ENCODE data around the gene CTNNA3.

Gene CTNNA3

DNA sequence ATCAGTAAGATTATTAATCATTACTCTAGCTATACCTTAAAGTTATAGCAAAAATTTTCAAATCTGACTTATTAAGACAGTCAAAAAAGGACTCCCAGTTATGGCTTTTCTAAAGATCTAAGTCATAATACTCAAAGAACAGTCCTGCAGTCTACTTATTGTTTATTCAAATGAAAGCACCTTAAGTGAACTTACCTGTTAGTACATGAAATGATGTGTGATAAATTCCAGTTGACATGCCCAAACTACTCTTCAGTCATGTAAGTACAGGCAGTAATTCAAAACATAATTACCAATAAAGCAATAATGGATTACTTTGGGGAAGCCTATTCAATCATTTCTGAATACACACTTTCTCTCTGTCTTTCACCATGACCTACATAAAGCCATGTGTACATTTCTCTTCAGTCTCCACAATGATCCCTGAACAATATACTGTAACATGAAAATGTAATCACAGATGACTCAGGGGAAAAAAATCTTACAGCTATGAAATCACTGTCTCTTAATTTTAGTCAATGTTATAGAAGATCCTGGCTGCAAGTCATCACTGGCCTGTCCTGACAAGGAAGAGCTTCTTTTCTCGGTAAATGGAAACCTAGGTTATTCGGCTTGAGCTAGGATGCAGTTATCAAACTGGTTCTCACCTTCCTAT is 1190.9 kb downstream of the CTNNA3 start:
- H3K36me3 ChIP-seq (ENCODE audit: control insufficient read depth, insufficient read depth, low read length), result no peaks in the 10 kb centered on the region
- no peak overlapping the region for H3K4me3 ChIP-seq (ENCODE audit: low read depth, low read length)
- H3K9ac ChIP-seq (ENCODE audit: low read length), result no peak overlapping the region
- H3K27ac ChIP-seq (ENCODE audit: low read depth, low read length), result no peak overlapping the region
- no peaks in the 10 kb centered on the region for H3K27me3 ChIP-seq (ENCODE audit: control insufficient read depth, insufficient read depth, low read length)
- no peaks in the 10 kb centered on the region for H3K4me1 ChIP-seq (ENCODE audit: control insufficient read depth, insufficient read depth, low read length)
- H3K9me3 ChIP-seq (ENCODE audit: control insufficient read depth, insufficient read depth, low read depth, low read length), result no peaks in the 10 kb centered on the region

DNA sequence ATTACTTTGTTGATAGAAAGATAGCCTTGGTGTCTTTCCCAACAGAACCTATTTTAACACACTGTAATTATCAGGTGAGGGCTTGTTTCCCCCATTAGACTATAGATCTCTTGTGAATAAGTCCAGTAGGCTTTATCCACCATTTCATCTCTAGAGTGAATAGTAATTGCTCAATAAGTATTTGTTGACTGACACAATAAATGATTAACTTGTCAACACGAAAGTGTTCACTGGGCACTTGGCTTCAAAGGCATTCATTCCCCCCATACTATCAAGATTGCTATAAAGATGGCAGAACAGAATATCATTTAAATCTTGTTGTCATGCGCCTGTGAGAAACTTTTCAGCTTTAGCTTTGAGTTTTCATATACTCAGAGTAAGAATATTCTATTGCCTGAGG is 1194.6 kb downstream of the CTNNA3 start:
- H3K27me3 ChIP-seq (ENCODE audit: control insufficient read depth, insufficient read depth, low read length), result no peaks in the 10 kb centered on the region
- H3K36me3 ChIP-seq (ENCODE audit: control insufficient read depth, insufficient read depth, low read length), result no peaks in the 10 kb centered on the region
- no peak overlapping the region for H3K9ac ChIP-seq (ENCODE audit: low read length)
- H3K4me1 ChIP-seq (ENCODE audit: control insufficient read depth, insufficient read depth, low read length), result no peaks in the 10 kb centered on the region
- H3K4me3 ChIP-seq (ENCODE audit: low read depth, low read length), result no peak overlapping the region
- H3K9me3 ChIP-seq (ENCODE audit: control insufficient read depth, insufficient read depth, low read depth, low read length), result no peaks in the 10 kb centered on the region
- H3K27ac ChIP-seq (ENCODE audit: low read depth, low read length), result no peak overlapping the region

- Histone ChIP-seq H3K4me1 (ENCODE audit: control insufficient read depth, insufficient read depth, low read length) (no peaks in the 10 kb centered on the region), H3K27ac (ENCODE audit: low read depth, low read length) (no peak overlapping the region), H3K36me3 (ENCODE audit: control insufficient read depth, insufficient read depth, low read length) (no peaks in the 10 kb centered on the region), H3K27me3 (ENCODE audit: control insufficient read depth, insufficient read depth, low read length) (no peaks in the 10 kb centered on the region), H3K4me3 (ENCODE audit: low read depth, low read length) (no peak overlapping the region), H3K9ac (ENCODE audit: low read length) (no peak overlapping the region), H3K9me3 (ENCODE audit: control insufficient read depth, insufficient read depth, low read depth, low read length) (no peaks in the 10 kb centered on the region)
These were observed 1212.0 kb downstream of the CTNNA3 start for GRCh38 chr10:66483966-66484365.

DNA sequence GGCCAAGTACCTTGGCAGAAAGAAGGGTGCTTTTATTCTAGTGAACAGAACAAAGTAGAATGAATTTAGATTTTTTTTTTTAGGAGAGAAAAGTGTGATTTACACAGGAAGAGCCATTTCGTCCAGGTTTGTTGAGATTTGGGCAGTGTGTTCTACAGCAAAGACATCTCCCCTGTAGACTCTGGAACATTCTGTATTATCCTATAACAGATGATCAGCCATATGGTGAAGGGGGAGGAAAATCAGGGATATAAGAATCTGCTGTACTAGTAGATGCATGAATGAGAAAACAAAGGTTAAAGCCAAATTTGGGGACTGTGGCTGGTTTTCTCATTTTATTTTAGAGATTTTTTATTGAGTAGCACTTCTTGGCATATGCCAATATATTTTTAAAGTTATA is 1223.8 kb downstream of the CTNNA3 start:
- Histone ChIP-seq H3K36me3 (ENCODE audit: control insufficient read depth, insufficient read depth, low read length) (no peaks in the 10 kb centered on the region), H3K27me3 (ENCODE audit: control insufficient read depth, insufficient read depth, low read length) (no peaks in the 10 kb centered on the region)

DNA sequence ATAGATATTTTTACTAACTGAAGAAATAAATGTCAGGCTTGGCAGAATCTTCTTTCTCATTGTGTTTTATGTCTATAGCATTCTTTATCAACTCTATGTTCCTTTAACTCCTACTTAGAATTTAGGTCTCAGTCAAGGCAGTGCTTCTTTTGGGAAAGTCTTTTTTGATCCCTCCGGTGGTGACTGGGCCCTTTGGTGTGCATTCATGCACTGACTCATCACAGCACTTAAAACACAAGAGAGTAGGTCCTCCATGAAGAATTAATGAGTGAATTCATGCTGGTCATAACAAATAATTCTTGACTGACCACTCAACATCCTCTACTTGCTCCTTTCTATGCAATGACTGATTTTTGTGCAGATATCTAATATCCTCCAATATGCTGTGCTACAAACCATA is 1229.0 kb downstream of the CTNNA3 start:
- Histone ChIP-seq H3K4me1 (ENCODE audit: control insufficient read depth, insufficient read depth, low read length) (no peaks in the 10 kb centered on the region), H3K36me3 (ENCODE audit: control insufficient read depth, insufficient read depth, low read length) (no peaks in the 10 kb centered on the region), H3K9ac (ENCODE audit: low read length) (no peak overlapping the region), H3K27ac (ENCODE audit: low read depth, low read length) (no peak overlapping the region), H3K4me3 (ENCODE audit: low read depth, low read length) (no peak overlapping the region), H3K27me3 (ENCODE audit: control insufficient read depth, insufficient read depth, low read length) (no peaks in the 10 kb centered on the region), H3K9me3 (ENCODE audit: control insufficient read depth, insufficient read depth, low read depth, low read length) (no peaks in the 10 kb centered on the region)

More for the DNA sequence above, 1223.8 kb downstream of the CTNNA3 start:
- Histone ChIP-seq H3K9ac (ENCODE audit: low read length) (no peak overlapping the region), H3K4me1 (ENCODE audit: control insufficient read depth, insufficient read depth, low read length) (no peaks in the 10 kb centered on the region), H3K9me3 (ENCODE audit: control insufficient read depth, insufficient read depth, low read depth, low read length) (no peaks in the 10 kb centered on the region), H3K4me3 (ENCODE audit: low read depth, low read length) (no peak overlapping the region), H3K27ac (ENCODE audit: low read depth, low read length) (no peak overlapping the region)

DNA sequence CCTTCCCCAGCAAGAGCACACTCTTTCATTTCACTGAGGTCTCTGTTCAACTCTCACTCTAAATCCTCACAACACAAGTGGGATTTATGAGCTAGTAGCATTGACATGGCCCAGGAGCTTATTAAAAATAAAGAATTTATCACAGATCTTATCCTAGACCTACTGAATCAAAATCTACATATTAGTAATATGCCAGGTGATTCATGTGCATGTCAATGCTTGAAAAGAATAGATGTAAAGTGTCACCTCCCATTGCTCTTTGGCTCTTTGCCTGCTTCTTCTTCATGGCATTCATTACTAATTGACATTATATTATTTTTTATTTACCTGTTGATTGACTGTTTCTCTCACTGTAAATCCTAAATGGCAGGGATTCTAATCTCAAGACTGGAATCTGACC is 1229.4 kb downstream of the CTNNA3 start:
- H3K4me3 ChIP-seq (ENCODE audit: low read depth, low read length), result no peak overlapping the region
- no peaks in the 10 kb centered on the region for H3K27me3 ChIP-seq (ENCODE audit: control insufficient read depth, insufficient read depth, low read length)
- H3K36me3 ChIP-seq (ENCODE audit: control insufficient read depth, insufficient read depth, low read length), result no peaks in the 10 kb centered on the region
- no peaks in the 10 kb centered on the region for H3K4me1 ChIP-seq (ENCODE audit: control insufficient read depth, insufficient read depth, low read length)
- H3K9me3 ChIP-seq (ENCODE audit: control insufficient read depth, insufficient read depth, low read depth, low read length), result no peaks in the 10 kb centered on the region
- no peak overlapping the region for H3K9ac ChIP-seq (ENCODE audit: low read length)
- no peak overlapping the region for H3K27ac ChIP-seq (ENCODE audit: low read depth, low read length)

DNA sequence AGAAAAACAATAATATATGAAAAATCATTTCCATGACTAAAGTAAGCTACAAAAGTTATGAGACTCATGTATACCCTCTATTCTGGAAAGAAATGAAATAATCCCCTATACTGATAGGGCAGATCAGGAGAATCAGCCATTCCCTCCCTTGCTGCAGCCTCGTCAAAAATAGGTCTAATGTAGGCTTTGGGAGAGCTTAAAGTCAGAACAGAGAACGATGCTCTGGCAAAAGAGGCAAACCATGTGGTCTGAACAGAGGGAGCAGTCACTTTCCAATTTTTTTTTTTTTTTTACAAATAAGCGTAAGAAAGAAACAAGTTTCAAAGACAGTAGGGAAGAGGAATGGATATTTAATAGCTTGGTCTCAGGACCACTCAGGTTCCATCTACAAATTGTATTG is 1232.4 kb downstream of the CTNNA3 start:
- Histone ChIP-seq H3K36me3 (ENCODE audit: control insufficient read depth, insufficient read depth, low read length) (no peaks in the 10 kb centered on the region), H3K9me3 (ENCODE audit: control insufficient read depth, insufficient read depth, low read depth, low read length) (no peaks in the 10 kb centered on the region), H3K4me3 (ENCODE audit: low read depth, low read length) (no peak overlapping the region), H3K27me3 (ENCODE audit: control insufficient read depth, insufficient read depth, low read length) (no peaks in the 10 kb centered on the region), H3K9ac (ENCODE audit: low read length) (no peak overlapping the region), H3K27ac (ENCODE audit: low read depth, low read length) (no peak overlapping the region), H3K4me1 (ENCODE audit: control insufficient read depth, insufficient read depth, low read length) (no peaks in the 10 kb centered on the region)

GRCh38 chr10:66457629-66458028 is 1238.4 kb downstream of the CTNNA3 start:
- Histone ChIP-seq H3K9me3 (ENCODE audit: control insufficient read depth, insufficient read depth, low read depth, low read length) (0 out of 2 replicates have a peak, but pooled peaks cover 2% of the 10 kb centered on the region), H3K9ac (ENCODE audit: low read length) (no peak overlapping the region), H3K27ac (ENCODE audit: low read depth, low read length) (no peak overlapping the region), H3K36me3 (ENCODE audit: control insufficient read depth, insufficient read depth, low read length) (no peaks in the 10 kb centered on the region), H3K4me1 (ENCODE audit: control insufficient read depth, insufficient read depth, low read length) (no peaks in the 10 kb centered on the region), H3K27me3 (ENCODE audit: control insufficient read depth, insufficient read depth, low read length) (no peaks in the 10 kb centered on the region), H3K4me3 (ENCODE audit: low read depth, low read length) (no peak overlapping the region)

DNA sequence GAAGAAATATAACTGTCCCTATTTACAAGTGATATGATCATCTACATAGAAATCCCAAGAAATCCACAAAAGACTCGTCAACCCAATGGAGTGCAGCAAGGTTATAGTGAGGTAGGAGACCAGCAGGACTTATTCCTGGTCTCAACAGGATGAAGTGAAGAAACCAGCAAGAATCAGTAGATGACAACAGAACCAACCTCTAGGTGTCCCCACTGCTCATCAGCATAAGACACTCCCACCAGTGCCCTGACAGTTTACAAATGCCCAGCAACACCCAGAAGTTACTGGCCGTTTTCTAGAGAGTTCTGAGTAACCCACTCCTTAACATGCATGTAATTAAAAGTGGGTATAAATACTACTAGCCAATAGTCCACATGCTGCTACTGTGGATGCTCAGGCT is 1240.7 kb downstream of the CTNNA3 start:
- no peak overlapping the region for H3K4me3 ChIP-seq (ENCODE audit: low read depth, low read length)
- H3K9ac ChIP-seq (ENCODE audit: low read length), result no peak overlapping the region
- H3K27me3 ChIP-seq (ENCODE audit: control insufficient read depth, insufficient read depth, low read length), result no peaks in the 10 kb centered on the region
- 0 out of 2 replicates have a peak, but pooled peaks cover 2% of the 10 kb centered on the region for H3K9me3 ChIP-seq (ENCODE audit: control insufficient read depth, insufficient read depth, low read depth, low read length)
- H3K36me3 ChIP-seq (ENCODE audit: control insufficient read depth, insufficient read depth, low read length), result no peaks in the 10 kb centered on the region
- H3K27ac ChIP-seq (ENCODE audit: low read depth, low read length), result no peak overlapping the region
- H3K4me1 ChIP-seq (ENCODE audit: control insufficient read depth, insufficient read depth, low read length), result no peaks in the 10 kb centered on the region

- Histone ChIP-seq H3K4me1 (ENCODE audit: control insufficient read depth, insufficient read depth, low read length) (no peaks in the 10 kb centered on the region), H3K27me3 (ENCODE audit: control insufficient read depth, insufficient read depth, low read length) (no peaks in the 10 kb centered on the region), H3K36me3 (ENCODE audit: control insufficient read depth, insufficient read depth, low read length) (no peaks in the 10 kb centered on the region), H3K27ac (ENCODE audit: low read depth, low read length) (no peak overlapping the region), H3K9me3 (ENCODE audit: control insufficient read depth, insufficient read depth, low read depth, low read length) (peaks cover 5% of the 10 kb centered on the region), H3K4me3 (ENCODE audit: low read depth, low read length) (no peak overlapping the region), H3K9ac (ENCODE audit: low read length) (no peak overlapping the region)
These were observed 1255.4 kb downstream of the CTNNA3 start for GRCh38 chr10:66440568-66440967.

- Histone ChIP-seq H3K27ac (ENCODE audit: low read depth, low read length) (no peak overlapping the region), H3K4me1 (ENCODE audit: control insufficient read depth, insufficient read depth, low read length) (no peaks in the 10 kb centered on the region), H3K9ac (ENCODE audit: low read length) (no peak overlapping the region), H3K27me3 (ENCODE audit: control insufficient read depth, insufficient read depth, low read length) (no peaks in the 10 kb centered on the region), H3K4me3 (ENCODE audit: low read depth, low read length) (no peak overlapping the region), H3K36me3 (ENCODE audit: control insufficient read depth, insufficient read depth, low read length) (no peaks in the 10 kb centered on the region), H3K9me3 (ENCODE audit: control insufficient read depth, insufficient read depth, low read depth, low read length) (no peaks in the 10 kb centered on the region)
These were observed 1281.1 kb downstream of the CTNNA3 start for GRCh38 chr10:66414943-66415342.

DNA sequence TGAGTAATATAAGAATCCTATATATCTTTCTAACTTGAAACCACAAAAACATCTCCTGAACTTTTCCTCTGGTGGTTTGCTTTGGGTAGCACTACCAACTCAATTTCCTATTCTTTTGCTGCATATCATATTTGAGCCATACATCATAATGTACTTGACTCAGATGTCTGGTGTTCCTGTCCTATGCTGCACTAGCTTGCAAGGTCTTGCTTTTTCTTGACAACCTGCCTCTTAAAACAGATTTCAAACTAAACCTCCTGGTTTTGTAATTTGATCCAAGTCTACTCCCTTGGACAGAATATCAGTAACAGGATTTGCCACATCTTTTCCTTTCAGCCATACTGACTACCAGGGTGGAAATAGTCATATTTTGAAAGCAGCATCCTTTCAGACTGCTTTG is 1290.4 kb downstream of the CTNNA3 start:
- Histone ChIP-seq H3K9ac (ENCODE audit: low read length) (no peak overlapping the region), H3K4me3 (ENCODE audit: low read depth, low read length) (no peak overlapping the region)

More for the DNA sequence above, 1290.4 kb downstream of the CTNNA3 start:
- H3K9me3 ChIP-seq (ENCODE audit: control insufficient read depth, insufficient read depth, low read depth, low read length), result no peaks in the 10 kb centered on the region
- H3K27me3 ChIP-seq (ENCODE audit: control insufficient read depth, insufficient read depth, low read length), result no peaks in the 10 kb centered on the region
- H3K27ac ChIP-seq (ENCODE audit: low read depth, low read length), result no peak overlapping the region
- no peaks in the 10 kb centered on the region for H3K4me1 ChIP-seq (ENCODE audit: control insufficient read depth, insufficient read depth, low read length)
- no peaks in the 10 kb centered on the region for H3K36me3 ChIP-seq (ENCODE audit: control insufficient read depth, insufficient read depth, low read length)

Data from HUES6 (cell line).